ENCODE data around the gene PFKP.

DNA sequence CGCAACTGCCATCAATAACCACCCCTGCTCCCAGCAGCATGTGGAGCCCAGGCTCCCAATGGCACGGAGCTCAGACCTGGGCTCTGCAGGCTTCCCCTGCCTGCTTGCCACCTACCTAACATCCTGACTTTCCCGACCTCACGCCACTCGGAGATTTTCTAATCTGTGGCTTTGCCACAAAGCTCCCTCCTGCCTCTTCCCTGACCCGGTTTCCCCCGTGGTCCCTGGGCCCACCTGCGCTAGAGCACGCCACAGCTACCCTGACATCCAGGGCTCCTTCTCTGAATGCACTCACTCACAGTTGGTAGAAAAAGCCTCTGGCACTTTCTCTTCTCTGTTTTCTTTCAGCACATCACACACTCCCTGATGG, 85.2 kb downstream of the PFKP start:
- TF ChIP-seq, protein P1, sequence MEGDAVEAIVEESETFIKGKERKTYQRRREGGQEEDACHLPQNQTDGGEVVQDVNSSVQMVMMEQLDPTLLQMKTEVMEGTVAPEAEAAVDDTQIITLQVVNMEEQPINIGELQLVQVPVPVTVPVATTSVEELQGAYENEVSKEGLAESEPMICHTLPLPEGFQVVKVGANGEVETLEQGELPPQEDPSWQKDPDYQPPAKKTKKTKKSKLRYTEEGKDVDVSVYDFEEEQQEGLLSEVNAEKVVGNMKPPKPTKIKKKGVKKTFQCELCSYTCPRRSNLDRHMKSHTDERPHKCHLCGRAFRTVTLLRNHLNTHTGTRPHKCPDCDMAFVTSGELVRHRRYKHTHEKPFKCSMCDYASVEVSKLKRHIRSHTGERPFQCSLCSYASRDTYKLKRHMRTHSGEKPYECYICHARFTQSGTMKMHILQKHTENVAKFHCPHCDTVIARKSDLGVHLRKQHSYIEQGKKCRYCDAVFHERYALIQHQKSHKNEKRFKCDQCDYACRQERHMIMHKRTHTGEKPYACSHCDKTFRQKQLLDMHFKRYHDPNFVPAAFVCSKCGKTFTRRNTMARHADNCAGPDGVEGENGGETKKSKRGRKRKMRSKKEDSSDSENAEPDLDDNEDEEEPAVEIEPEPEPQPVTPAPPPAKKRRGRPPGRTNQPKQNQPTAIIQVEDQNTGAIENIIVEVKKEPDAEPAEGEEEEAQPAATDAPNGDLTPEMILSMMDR (IDR thresholded peaks at IDR 0.05), result no peak
- no peak for TF ChIP-seq POLR2AphosphoS5 (IDR thresholded peaks at IDR 0.05)
- TF ChIP-seq POLR2A (IDR thresholded peaks at IDR 0.05; ENCODE audit: low read depth), result no peak

Data from esophagus muscularis mucosa (tissue), 3 donors.